WTC11 (cell line): ENCODE results near the gene VEPH1.

Source experiments
- ELF4 ChIP-seq: sonication (generic); formaldehyde crosslinking; IDR thresholded peaks from 2 replicates; pipeline ENCODE4 v1.8.1; 2022; ENCODE audit warnings: low read depth, mild to moderate bottlenecking, moderate library complexity, missing genetic modification reagents
- GABPB1 ChIP-seq: sonication (generic); formaldehyde crosslinking; IDR thresholded peaks from 2 replicates; pipeline ENCODE4 v1.8.1; 2023; ENCODE audit warnings: mild to moderate bottlenecking, missing genetic modification reagents
- TF ChIP-seq, protein P1 (sequence below): fragments of 200-600 bp; IDR thresholded peaks from 2 replicates; pipeline ENCODE4 v1.8.0; 2022; ENCODE audit warnings: antibody characterized with exemption
- TF ChIP-seq, protein P2 (sequence below): sonication (generic); formaldehyde crosslinking; IDR thresholded peaks from 2 replicates; pipeline ENCODE4 v1.8.0; 2023; ENCODE audit warnings: missing genetic modification reagents, mild to moderate bottlenecking, borderline replicate concordance
- TF ChIP-seq, protein P3 (sequence below): fragments of 250-450 bp; sonication (Bioruptor Pico); IDR thresholded peaks from 2 replicates; pipeline ENCODE4 v2.1.2; 2022; ENCODE audit warnings: mild to moderate bottlenecking, moderate library complexity

DNA sequence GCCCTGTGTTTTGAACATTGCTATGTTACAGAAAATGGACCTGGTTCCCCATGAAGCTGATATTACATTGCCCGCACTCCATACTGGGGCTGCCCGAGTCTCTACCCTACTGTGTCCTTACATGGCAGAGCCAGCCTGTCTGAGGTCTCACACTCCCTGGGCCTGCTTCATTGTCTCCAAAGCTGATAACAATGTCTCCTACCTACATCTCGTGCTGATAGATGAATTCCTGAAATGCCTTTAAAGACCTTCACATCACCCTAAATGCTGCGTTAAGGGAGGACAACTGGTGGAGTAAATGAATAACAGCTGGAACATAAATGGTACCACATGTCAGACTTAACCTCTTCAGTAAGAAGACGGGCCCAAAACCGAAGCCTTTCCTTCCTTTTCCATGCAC, 129.4 kb downstream of the VEPH1 start:
- TF ChIP-seq, protein P1, sequence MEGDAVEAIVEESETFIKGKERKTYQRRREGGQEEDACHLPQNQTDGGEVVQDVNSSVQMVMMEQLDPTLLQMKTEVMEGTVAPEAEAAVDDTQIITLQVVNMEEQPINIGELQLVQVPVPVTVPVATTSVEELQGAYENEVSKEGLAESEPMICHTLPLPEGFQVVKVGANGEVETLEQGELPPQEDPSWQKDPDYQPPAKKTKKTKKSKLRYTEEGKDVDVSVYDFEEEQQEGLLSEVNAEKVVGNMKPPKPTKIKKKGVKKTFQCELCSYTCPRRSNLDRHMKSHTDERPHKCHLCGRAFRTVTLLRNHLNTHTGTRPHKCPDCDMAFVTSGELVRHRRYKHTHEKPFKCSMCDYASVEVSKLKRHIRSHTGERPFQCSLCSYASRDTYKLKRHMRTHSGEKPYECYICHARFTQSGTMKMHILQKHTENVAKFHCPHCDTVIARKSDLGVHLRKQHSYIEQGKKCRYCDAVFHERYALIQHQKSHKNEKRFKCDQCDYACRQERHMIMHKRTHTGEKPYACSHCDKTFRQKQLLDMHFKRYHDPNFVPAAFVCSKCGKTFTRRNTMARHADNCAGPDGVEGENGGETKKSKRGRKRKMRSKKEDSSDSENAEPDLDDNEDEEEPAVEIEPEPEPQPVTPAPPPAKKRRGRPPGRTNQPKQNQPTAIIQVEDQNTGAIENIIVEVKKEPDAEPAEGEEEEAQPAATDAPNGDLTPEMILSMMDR = no peak
- TF ChIP-seq, protein P2, sequence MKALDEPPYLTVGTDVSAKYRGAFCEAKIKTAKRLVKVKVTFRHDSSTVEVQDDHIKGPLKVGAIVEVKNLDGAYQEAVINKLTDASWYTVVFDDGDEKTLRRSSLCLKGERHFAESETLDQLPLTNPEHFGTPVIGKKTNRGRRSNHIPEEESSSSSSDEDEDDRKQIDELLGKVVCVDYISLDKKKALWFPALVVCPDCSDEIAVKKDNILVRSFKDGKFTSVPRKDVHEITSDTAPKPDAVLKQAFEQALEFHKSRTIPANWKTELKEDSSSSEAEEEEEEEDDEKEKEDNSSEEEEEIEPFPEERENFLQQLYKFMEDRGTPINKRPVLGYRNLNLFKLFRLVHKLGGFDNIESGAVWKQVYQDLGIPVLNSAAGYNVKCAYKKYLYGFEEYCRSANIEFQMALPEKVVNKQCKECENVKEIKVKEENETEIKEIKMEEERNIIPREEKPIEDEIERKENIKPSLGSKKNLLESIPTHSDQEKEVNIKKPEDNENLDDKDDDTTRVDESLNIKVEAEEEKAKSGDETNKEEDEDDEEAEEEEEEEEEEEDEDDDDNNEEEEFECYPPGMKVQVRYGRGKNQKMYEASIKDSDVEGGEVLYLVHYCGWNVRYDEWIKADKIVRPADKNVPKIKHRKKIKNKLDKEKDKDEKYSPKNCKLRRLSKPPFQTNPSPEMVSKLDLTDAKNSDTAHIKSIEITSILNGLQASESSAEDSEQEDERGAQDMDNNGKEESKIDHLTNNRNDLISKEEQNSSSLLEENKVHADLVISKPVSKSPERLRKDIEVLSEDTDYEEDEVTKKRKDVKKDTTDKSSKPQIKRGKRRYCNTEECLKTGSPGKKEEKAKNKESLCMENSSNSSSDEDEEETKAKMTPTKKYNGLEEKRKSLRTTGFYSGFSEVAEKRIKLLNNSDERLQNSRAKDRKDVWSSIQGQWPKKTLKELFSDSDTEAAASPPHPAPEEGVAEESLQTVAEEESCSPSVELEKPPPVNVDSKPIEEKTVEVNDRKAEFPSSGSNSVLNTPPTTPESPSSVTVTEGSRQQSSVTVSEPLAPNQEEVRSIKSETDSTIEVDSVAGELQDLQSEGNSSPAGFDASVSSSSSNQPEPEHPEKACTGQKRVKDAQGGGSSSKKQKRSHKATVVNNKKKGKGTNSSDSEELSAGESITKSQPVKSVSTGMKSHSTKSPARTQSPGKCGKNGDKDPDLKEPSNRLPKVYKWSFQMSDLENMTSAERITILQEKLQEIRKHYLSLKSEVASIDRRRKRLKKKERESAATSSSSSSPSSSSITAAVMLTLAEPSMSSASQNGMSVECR = no peak
- TF ChIP-seq ELF4 (CRISPR knock-in tag) (no peak), GABPB1 (CRISPR knock-in tag) (no peak)
- TF ChIP-seq, protein P3, sequence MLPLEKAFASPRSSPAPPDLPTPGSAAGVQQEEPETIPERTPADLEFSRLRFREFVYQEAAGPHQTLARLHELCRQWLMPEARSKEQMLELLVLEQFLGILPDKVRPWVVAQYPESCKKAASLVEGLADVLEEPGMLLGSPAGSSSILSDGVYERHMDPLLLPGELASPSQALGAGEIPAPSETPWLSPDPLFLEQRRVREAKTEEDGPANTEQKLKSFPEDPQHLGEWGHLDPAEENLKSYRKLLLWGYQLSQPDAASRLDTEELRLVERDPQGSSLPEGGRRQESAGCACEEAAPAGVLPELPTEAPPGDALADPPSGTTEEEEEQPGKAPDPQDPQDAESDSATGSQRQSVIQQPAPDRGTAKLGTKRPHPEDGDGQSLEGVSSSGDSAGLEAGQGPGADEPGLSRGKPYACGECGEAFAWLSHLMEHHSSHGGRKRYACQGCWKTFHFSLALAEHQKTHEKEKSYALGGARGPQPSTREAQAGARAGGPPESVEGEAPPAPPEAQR (CRISPR knock-in tag) = no peak
